GM19025 (cell line): ENCODE data around the gene RCOR2.

Experiments used
- ATAC-seq: cut with Tn5 transposase; IDR thresholded peaks from one replicate; pipeline ENCODE4 v1.9.1; 2021; ENCODE audit warnings: mild to moderate bottlenecking, low read depth, moderate library complexity; ENCODE audit not compliant: unreplicated experiment

RCOR2 gene

GRCh38 chr11:63929616-63930015 is 12.7 kb upstream of the RCOR2 start:
- ATAC-seq = no peak

DNA sequence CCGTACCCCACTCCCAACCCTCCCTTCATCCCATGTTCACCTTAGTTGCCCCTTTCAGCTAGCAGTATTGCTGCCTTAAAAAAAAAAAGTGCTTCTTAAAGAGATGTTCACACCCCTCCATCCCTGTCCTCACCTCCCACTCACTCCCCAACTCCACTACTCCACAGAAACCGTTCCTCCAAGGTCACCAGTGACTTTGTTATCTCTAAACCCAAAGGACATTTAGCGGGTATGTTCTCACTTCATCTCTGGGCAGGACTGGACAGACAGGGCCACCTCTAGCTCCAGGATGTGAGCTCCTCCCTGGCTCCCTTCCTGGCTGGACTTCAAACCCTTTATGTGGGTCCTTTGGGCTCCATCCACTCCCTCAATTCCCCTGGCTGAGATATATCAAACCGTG is 6.4 kb upstream of the RCOR2 start:
- ATAC-seq = no peak

GRCh38 chr11:63922673-63923192 is 5.8 kb upstream of the RCOR2 start:
- no peak for ATAC-seq

DNA sequence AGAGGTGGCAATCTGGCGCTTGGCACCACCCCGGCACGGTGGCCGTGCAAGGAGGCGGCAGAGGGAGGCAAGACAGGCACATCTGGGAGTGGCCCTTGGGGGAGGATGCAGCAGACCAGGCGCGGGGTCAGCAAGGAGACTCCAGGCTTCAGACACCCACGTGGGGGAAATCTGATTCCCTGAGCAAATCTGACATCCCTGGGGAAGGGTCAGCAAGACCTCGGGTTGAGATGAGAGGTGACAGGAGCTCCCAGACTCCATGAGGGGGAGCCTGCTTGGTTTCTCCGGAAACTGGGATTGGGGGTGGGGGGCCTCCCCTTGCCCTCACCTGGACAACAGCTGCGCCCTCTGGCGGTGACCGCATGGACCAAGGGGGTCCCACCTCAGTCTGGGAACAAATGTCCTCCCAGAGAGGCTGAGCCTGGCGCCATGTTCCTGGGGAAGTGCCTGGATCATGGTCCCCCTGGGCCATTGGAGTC is 4.0 kb upstream of the RCOR2 start:
- ATAC-seq = no peak

DNA sequence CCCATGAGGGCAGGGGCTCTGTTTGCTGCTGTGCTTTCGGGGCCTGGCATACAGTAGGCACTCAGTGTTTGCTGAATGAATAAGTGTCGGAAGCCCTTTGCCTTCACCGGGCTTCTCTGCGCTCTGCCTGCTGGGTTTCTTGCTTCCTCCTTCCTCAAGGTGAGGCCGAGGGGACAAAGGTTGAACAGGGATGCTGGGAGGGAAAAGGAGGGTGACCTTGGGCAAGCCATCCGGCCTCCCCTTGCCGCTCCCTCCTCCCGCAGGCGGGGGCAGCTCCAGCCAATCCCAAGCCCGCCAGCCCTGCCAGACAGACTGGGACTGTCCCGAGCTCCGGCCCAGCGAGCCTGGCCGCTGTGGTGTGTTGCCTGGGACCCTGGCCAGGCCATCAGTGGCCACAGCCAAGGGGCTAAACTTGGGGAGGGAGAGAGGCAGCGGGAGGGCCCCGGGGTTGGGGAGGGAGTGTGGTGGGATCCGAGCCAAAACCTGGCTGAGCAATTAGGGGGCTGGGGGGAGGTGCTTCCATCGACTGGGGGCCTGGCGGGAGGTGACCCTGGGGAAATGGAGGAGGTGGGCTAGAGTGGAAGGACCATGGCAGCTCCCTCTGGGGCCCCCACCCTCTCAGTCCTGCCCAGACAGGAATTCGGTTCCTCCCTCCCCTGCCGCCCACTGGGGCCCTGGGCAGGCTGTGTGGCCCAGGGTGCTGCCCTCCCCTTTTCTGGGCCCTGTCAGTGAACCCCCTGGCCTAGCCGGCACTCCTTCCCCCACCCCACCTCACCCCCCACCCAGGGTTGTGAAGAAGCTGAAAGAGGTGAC is 3.4 kb upstream of the RCOR2 start:
- ATAC-seq = no peak

- no peak for ATAC-seq
These were observed 2.5 kb upstream of the RCOR2 start for GRCh38 chr11:63919267-63920125.

DNA sequence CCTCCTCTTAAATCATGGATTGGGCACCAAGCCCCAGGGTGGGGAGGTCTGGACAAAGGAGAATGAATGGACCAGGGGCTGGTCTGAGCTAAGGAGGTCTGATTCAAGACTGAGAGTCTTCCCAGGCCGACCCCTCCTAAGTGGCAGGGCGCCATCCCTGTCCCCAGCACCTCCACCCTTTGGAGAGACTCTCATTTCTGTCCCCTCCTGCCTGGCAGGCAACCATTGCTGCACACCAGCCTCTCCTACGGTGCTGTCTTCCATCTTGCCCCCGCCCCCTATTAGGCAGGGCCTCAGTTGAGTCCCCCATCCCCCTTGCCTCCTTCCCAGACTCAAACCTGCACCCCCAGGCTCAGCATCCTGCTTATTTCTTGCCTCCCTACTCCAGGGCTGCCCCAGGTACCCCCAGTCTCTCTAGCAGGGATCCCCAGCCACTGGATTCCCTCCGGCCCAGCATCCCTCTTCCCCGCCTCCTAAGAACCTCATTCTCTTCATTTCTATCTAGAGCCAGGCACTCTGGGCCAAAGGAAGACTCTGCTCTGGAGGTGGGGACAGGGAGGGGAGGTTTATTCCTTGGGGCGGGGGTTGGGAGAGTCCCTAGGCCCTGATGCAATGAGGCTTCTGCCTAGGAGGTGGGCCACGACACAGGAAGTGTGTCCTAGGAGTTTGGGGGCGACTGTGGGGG is 1.7 kb upstream of the RCOR2 start:
- no peak for ATAC-seq

- ATAC-seq = no peak
These were observed 935 bp upstream of the RCOR2 start for GRCh38 chr11:63917692-63918506.

DNA sequence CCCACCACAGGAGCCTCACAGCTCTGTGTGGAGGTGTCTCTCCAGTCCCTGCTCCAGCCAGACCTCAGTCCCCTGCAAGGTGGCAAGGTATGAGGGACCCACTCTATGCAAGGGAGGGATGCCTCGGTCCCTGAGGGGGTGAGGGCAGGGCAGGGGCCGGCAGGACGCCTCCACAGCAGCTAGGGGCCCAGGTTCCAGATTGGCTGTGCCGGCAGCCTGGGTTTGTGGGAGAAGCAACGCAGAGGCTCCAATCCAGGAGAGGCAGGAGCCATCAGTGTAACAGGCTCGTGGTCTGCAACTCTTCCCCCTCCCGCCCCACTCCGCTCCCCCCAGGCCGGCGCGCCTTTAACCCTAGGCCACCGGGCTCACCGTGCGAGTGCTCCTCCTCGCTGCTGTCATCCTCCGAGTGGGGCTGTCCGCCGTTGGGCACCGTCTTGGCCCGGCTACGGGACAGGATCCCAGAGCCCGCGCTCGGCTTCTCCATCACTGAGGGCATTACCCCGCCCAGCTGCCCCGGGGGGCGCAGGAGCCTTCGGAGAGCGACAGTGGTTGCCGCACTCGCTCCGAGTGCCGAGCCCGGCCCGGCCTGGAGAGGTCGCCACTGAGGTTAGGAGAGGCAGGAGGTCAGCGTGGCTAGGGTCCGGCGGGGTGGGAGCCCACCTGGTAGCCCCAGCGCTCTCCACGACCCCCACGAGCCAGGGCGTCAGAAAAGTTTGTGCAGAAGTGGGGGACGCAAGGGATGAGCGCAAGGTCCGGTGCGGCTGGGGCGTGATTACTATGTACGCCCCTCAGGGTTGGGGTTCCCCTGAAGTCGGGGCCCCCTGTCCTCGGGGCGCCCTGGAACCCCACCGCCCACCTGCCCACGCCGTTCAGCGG is 765 bp downstream of the RCOR2 start:
- no peak for ATAC-seq

DNA sequence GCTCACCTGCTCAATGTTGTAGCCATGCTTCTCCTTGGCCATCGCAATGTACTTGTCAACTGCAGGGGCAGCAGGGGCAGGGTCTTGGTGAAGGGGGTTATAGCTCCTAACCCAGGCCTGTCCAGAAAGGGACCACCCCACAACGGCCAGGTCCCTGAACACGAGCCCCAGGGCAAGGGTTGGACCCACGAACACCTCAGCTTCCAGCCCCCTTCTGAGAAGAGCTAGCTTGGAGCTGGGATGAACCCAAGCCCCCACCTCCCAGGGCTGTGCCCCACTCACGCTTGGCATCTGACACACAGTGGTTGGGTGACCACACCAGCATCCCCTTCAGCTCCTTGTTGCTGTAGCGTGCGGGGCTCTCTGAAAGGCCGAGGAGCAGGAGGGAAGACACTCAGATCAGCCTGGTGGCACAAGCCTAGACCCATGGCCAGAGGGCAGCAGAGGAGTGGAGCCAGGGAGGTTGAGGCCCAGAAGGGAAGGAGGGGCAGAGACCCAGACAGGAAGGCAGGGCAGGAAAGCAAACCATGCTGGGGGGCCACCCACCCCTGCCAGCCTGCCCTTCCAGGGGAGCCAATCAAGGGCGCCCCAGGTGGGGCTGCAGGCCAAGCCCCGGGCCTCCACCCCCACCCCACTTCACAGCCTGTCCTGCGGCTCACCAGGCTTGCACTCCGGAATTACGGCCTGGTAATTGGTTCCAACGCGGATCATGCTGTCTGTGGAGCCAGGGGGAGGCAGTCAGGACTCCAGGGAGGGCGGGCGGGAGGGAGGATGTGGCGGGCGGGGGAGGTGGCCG is 1.9 kb downstream of the RCOR2 start:
- no peak for ATAC-seq

- no peak for ATAC-seq
These were observed 2.8 kb downstream of the RCOR2 start for GRCh38 chr11:63913866-63914830.

- no peak for ATAC-seq
These were observed 4.3 kb downstream of the RCOR2 start for GRCh38 chr11:63912678-63913077.

- ATAC-seq = no peak
These were observed 5.1 kb downstream of the RCOR2 start for GRCh38 chr11:63911876-63912275.

DNA sequence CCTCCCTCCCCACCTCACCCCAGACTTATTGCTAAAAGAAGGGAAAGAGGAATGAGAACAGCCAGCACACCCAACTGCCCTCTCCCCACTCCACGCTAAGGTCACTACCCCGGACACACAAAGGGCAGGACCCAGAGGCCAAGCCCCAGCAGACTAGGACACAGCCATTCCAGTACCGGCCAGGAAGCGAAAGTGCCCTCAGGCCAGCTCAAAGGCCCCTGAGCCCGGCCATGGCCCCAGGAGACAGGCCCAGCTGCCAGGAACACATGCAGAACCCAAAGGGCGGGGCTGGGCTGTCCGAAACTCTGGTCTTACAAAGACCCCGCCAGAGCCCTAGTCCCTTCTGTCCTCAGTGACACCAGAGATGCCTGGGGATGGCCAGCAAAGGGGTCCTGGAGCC is 5.5 kb downstream of the RCOR2 start:
- ATAC-seq = no peak

DNA sequence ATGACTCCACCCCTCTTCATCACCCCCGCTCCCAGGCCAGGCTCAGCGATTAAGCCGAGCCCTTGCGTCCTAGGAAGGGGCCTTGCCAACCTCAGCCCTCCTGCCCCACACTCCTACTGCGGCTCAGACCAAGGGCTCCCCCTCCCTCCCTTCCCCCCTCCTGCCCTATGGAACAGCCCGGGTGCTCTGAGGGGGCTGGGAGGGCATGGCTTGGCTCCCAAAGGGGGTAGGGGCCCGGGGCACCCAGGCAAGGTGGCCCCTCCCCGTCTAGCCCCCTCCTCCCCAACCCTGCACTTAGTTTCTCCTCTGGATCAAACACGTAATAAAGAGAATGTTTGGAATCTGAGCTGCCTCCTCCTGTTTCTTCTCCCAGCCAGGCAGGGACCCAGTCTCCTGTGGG is 6.3 kb downstream of the RCOR2 start:
- no peak for ATAC-seq

DNA sequence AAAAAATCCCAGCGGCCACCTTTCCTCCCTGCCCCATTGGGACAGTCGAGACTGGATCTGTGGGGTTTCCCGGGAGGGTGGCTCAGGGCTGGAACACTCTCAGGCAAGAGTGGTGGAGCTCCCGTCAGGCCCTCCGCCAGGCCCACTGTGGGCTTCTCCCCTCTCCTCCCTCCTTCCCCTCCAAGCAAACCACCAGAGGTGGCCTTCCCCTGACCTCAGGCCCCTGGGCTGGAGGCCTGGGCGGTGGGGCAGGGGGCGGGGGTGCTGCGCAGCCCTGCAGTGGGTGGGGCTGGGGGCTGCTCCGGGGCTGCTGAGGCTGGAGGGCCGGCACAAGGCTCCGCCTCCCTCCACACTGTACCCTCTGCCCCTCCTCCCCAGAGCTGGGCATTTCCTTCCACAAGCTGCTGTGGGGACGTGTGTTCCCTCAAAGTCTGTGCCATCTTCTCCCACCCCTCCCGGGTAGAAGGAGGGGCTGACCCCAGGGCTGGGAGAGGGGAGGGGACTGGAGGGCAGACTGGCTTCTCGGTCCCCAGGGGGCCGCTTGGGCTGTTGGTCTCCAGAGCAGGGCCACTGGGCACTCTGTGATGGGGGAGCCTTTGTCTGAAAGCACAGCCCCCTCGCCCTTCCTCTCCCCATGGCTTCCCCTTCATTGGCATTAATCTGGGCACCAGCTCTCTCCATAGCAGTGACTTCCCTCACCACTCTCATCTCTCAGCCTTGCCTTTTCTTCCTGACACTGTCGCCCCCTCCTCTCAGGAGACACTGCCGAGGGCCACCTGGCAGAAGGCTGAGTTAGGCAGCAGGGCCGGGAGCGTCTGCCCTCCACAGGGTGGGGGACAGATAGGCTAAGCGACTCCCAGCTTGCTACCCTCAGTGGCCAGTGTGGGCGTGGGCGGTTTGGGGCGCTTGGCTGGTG is 7.1 kb downstream of the RCOR2 start:
- no peak for ATAC-seq
